NCI-H1436 treated with DMSO at 0.1 percent for 48 hours (cell line): ENCODE results near the gene PALD1.

Experiments
- DNase-seq: peaks from one replicate; lab custom pipeline; 2025; lab: John Stamatoyannopoulos, UW

The PALD1 gene

DNA sequence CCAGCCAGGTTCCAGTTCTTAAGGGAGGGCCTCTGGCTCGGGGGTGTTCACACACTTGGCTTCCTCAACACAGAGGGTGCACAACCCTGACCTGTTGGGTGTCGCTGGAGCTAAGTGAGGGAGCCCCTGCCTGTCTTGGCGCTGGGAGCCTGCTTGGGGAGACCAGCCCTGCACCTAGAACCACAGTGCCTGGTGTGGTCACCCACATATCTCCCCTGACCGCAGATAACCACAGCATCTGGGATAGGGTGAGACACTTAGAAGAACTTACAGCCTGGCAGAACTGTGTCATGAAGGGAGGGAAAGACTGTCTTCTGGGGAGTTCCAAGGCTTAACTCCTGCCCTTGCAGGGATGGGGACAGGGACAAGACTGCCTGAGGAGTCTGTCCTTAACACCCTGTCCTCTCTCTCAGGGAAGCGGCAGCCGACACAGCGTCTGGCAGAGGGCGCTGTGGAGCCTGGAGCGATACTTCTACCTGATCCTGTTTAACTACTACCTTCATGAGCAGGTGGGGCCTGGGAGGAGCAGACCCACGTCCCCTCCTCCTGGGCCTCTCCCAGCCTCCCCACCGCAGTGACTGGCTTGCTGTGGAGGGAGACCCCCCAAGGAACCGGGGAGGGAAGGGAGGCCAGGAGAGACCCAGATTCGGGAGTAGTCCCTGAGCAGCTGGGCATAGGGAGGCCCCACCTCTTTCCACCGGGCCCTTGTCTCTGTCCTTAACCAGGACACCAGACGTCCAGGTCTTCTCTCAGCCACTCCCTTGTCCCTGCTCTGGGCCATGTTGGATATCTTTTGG, 59.0 kb downstream of the PALD1 start:
- DNase-seq: no peak

DNA sequence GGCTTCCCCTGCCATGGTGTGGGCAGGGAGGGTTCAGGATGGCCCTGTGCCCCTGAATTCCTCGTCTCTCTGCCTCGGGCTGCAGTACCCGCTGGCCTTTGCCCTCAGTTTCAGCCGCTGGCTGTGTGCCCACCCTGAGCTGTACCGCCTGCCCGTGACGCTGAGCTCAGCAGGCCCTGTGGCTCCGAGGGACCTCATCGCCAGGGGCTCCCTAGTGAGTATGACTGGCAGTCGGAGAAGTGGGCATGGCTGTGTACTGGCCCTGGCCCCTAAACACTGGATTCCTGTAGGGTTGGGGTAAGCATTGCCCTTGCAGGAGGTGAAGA, 59.6 kb downstream of the PALD1 start:
- DNase-seq: no peak

DNA sequence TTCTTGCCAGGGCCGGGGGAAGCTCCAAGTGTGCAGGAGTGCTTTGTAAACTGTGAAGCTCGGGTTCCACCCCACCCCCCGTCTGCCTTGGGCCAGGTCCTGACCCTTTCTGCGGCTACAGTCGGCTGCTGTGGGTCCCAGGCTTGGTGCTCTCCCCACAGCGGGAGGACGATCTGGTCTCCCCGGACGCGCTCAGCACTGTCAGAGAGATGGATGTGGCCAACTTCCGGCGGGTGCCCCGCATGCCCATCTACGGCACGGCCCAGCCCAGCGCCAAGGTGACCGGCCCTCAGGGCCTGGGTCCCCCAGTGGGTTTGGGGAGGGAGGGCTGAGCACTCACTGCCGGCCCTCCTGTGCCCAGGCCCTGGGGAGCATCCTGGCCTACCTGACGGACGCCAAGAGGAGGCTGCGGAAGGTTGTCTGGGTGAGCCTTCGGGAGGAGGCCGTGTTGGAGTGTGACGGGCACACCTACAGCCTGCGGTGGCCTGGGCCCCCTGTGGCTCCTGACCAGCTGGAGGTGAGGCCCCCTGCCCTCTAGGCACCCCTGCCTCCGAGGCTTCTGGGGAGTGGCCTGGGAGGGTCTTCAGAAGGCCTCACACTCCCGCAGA, 60.3 kb downstream of the PALD1 start:
- no peak for DNase-seq

DNA sequence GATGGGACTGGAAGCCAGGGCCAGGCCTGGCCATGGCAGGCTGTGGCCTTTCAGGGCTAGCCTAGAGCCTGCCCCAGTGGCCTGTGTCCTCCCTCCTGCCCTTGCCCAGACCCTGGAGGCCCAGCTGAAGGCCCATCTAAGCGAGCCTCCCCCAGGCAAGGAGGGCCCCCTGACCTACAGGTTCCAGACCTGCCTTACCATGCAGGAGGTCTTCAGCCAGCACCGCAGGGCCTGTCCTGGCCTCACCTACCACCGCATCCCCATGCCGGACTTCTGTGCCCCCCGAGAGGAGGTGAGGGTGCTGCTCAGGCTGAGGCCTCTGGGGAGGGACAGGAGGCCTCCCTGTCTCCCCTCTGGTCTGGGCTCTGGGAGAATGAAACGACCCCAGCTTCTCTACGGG, 60.9 kb downstream of the PALD1 start:
- no peak for DNase-seq

DNA sequence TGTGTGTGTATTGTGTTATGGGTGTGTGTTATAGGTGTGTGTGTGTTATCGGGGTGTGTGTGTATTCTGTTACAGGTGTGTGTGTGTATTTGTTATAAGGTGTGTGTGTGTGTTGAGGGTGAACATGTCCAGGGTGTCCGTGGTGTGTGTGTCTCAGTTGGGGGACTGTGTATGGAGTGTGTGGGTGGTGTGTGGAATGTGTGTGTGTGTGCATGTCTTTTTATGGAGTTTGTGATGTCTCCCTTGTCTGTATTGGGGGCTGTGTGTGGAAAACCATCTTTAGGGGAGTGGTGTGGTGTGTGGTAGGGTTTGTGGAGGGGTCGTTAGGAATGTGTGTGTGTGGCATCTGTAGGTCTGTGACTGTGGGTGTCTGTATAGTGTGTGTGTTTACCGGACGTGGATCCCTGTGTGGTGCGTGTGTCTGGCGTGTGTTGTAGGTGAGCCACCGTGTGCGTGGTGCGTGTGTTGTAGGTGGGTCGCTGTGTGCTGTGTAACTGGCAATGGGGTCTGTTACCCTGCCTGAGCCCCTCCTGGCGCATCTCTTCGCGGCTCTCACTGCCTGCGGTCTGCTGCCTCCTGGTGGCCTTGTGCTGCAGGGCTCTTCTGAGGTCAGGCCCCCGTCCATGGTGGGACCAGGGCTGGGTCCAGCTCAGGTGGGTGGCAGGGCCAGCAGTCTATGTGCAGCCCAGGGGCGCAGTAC, 61.7 kb downstream of the PALD1 start:
- DNase-seq: no peak

DNA sequence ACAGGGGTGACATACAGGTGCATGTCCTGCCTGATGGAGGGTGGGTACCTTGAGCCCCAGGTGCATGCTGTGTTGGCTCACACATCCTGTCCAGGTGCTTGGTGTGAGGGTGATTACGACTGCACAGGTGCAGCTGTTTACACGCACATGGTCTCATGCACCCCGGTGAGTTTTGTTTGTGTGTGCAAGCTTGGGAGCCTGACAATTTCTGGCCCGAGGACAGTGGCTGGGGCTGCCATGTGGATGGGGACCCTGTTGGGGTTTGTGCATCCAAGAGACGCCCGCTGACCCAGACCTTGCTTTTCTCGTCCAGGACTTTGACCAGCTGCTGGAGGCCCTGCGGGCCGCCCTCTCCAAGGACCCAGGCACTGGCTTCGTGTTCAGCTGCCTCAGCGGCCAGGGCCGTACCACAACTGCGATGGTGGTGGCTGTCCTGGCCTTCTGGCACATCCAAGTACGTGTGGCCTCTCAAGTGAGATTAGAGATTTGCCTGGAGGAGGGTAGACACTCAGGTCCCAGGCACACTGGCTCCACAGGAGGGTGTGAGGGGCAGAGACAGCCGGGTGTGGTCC, 62.3 kb downstream of the PALD1 start:
- no peak for DNase-seq

DNA sequence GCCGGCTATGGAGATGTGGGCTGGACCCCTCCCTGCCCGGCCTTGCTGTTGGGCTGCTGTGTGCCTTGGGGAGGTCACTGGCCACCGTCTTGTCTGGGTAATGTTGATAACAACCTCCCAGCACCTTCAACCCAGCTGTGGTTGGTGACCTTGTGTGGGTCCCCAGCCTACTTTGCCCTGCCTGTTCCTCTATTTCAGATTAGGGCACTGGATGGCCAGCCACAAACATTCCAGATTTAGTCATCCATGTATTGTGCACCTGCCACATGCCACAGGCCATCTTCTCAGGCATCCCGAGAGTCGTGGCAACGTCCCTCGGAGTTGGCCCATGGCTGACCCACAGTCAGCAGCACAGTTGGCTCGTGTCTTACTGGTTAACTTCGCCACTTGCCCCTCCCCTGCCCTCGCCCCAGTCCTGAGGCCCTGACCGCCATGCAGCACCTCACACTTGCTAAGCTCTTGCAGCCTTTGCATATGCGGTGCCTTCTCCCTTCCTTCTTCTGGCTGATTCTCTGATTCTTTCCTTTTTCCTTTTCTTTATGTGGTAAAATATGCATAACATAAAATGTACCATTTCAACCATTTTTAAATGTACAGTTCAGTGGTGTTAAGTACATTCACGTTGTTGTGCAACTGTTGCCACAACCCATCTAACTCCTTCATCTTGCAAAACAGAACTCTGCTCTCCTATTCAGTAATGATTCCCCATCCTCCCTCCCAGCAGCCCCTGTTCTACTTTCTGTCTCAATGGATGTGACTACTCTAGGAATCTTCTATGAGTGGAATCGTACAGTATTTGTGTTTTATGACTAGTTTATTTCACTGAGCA, 63.4 kb downstream of the PALD1 start:
- DNase-seq: no peak

DNA sequence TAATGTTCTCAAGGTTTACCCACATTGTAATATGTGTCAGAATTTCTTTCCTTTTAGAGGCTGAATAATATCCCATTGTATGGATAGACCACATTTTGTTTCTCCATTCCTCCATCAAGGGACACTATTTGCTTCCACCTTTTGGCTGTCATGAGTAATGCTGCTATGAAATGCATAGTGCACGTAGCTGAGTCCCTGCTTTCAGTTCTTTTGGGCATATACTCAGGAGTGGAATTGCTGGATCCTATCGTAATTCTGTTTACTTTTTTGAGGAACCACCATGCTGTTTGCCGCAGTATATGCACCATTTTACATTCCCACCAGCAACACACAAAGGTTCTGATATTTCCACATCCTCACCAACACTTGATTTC, 64.0 kb downstream of the PALD1 start:
- no peak for DNase-seq

DNA sequence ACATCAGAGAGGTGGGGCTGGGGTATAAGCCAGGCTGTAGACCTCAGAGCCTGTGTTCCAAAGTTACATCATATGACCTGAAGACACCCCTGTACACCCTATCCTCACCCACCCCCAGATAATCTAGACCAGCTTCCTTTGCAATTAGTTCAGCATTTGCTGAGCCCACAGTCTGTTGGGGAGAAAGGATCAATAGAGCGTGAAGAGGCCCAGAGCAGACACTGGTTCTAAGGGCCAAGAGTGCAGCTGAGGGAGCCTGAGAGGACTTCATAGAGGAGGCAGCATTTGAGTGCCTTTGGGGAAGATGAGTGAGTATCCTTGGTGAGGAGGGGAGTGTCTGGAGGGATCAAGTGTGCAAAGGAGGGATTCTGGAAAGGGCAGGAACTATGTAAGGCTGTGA, 65.3 kb downstream of the PALD1 start:
- no peak for DNase-seq

DNA sequence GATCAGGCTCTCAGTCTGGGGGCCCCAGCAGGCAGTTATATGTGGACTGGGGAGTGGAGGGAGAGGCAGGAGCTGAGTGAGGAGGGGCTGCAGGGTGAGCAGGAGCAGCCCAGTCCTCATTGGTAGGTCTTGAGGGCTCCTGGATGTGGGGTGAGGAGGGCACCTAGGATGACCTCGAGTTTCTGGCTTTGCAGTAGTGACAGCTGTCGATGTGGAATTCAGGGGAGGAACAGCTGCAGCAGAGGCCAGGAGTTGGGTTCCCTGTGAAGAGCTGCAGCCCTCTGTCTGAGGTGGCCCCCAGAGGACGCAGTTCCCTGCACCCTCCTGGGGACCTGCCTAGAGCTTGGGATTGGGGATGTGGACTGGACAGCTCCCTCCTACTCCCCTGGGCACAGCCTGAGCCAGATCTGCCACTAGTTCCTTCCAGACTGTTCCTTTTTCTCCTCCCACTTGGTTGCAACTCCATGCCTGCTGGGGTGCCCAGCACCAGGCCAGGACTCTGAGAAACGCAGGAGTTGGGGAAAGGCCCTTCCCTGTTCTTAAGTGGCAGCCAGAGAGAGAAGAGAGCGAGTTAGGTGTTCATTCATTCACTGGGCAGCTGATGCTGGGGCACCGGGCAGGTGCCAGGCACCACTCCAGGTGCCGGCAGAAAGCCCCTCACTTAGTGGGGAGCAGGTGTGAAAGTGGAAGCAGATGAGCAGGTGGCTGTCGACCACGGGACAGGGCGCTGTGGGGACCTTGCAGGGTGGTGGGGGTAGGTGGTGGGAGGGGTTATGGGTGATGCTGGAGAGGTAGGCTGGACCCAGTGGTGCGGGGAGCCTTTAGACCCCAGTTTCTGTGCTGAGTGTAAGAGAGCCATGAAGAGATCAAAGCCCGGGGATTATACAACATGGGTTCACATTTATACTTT, 66.1 kb downstream of the PALD1 start:
- DNase-seq: no peak

DNA sequence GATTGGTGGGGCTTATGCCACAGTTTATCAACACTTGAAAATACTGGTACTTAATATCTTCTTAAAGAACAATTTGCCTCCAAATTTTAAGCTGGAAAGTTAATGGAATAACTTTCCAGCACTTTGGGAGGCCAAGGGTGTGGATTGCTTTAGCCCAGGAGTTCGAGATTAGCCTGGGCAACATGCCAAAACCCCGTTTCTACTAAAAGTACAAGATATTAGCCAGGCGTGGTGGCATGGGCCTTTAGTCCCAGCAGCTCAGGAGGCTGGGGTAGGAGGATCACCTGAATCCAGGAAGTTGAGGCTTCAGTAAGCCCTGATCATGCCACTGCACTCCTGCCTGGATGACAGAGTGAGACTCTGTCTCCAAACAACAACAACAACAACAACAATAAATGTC, 68.0 kb downstream of the PALD1 start:
- DNase-seq: no peak

DNA sequence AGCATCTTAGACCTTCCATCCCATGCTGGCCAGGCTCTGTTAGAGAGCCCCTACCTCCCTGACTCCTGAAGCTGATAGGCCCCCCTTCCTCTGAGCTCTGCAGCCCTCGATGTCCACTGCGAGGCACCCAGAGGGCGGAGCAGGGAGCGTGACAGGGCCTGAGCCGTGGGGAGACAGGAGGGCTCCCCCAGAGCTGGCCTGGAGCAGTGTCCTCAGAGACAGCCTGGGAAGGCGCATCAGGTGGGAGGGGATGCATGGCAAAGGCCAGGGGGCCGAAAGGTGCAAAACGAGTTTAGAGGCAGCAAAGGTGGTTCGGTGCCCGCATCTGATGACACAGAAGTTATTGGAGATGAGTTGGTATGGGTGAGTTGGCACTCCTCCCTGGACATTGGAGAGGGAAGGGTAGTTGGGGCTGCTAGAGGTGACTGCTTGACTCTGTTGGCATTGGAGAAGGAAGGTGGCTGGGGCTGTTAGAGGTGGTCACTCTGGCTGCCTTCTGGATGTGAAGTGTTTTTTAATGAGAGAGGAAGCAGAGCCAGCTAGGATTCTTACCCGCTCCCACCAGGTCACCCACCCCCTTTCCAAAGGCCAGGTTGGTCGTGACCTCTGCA, 70.9 kb downstream of the PALD1 start:
- no peak for DNase-seq

DNA sequence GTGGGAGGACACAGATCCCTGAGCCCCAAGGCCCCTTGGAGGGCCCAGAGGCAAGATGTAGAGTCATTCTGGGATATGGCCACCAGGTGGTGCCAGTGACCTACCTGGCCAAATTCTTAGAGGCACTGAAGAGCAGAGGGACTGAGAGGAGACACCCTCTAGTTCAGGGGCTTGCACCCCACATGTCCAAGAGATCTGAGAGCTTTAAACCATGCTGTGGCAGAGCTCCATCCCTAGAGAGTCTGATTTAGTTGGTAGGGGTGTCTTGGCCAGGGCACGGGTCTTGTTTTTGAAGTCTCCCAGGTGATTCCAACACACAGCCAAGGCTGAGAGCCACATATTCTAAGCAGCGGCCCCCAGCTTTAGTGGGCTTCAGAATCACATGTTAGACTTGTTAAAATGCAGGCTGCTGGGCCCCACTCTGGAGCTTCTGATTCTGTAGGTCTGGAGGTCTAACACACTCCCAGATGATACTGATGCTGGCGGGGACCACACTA, 71.4 kb downstream of the PALD1 start:
- peak; percentile 14 for DNase-seq

DNA sequence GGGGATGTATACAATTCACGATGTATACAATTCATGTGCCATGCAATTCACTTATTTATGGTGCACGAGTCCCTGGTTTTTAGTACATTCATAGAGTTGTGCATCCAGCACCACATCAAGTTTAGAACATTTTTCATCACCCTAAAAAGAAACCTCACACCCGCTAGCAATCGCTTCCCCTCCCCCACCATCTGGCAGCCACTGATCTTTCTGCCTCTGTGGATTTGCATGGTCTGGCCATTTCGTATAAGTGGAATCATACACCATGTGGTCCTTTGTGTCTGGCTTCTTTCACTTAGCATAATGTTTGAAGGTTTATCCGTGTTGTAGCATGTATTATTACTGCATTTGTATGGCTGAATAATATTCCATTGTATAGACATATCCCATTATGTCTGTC, 71.9 kb downstream of the PALD1 start:
- DNase-seq: no peak

DNA sequence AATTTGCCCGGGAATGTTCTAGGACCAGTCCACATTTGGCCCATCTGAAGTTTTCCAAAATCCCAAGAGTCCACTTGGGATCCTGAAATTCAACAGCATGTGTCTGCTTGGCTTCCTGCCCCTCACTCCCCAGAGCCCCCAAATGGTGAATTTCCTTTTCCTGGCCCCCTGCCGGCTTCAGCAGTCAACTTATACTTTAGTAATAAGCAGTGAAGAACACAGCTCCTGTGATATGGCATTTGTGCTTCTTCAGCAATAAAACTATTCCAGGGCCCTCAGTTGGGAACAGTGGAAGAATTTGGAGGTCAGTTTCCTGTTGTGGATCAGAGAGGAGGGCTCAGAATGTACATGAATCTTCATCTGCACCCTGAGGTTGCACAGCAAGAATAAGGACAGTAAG, 72.9 kb downstream of the PALD1 start:
- no peak for DNase-seq

DNA sequence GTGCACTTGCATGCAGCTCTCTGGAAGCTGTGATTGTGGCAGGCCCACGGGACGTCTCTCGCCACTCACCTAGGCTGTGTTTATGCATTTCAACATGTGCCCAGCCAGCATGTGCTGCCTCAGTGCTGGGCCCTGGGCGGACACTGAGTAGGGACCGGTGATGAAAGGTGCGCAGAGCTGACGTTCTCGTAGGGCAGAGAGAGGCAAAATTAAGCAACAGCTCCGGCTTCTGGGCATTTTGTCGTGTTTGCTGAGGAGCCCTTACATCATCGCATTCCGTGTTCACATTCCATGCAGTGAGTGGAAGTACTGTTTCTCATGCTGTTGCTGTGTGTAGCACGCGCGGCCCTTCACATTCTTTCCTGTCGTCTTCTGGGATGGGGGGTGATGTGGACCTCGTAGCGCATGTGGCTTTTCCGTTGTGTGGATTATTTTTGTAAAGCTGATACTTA, 73.4 kb downstream of the PALD1 start:
- DNase-seq: no peak

DNA sequence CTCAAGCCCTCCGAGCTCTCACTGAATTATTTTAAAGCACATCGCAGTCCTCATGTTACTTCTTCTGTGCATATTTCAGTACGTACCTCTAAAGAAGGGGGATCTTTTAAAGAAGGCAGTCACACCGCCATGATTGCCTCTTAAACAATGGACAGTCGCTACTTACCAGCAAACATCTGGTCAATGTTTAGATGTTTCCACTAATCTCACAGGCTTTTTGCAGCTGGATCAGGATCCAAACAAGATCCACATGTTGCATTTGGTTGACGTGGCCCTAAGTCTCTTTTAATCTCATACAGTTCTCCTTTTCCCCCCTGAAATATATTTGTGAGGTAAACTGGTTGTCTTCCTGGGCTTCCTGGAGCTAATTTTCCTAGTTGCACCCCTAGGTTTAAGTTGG, 74.0 kb downstream of the PALD1 start:
- no peak for DNase-seq

DNA sequence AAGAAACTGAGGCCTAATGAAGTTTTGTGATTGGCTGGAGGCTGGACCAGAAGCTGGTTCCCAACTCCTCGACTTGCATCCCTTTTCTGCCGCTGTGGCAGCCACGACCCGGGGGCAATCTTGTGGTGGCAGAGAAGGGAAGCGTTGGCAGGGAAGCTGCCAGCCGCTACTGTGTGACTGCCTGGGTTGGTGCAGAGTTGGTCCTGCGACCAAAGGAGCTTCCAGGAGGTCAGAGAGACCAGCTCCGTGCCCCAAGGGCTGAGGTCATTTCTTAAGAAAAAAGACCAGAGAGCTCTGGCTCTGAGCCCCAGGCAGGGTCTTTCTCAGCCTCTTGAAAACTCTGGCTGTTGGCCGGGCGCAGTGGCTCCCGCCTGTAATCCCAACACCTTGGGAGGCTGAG, 76.8 kb downstream of the PALD1 start:
- no peak for DNase-seq

DNA sequence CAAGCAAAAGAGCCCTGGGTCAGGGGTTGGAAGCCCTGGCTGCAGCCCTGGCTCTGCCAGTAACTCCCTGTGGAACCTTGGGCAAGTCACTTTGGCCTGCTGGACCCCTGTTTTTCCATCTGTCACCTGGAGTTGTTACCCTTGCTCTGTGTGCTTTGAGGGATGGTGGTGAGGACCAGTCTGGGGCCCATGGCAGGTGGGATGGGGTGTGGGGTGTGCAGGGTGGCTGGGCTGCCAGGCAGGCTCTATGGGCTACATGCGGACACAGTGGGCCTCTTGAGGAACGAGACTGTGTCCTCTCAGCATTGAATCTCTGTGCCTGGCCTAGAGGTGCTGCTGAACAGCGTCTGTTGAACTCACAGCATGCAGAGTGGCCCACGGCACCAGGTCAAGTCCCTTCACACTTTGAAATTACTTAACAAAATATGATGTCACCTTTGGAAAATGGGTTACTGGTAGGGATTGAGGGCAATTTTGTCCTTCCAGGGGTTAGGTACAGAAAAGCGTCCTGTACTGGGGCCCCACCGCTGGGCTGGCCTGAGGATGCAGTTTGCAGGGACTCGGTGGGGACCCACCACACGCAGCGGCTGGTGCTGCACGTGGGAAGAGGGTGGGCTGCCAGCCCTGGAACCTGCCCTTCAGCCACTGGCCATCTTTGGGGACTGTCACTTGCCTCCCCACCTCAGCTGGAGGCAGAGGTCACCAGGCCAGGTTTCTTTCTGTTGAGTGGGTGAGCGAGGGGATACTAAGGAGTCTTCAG, 78.7 kb downstream of the PALD1 start:
- no peak for DNase-seq

DNA sequence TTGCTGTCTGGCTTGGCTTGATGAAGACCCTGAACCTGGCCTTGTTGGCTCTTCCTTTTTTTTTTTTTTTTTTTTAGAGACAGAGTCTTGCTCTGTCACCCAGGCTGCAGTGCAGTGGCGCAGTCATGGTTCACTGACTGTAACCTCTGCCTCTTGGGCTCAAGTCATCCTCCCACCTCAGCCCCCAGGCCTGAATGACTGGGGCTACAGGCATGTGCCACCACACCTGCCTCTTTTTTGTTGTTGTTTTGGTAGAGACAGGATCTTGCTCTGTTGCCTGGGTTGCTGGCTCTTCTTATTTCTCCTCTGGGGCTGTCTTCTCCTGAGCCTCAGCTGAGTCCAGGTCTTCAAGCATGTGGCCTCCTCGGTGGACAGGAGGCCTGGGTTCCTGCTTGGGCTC, 79.3 kb downstream of the PALD1 start:
- no peak for DNase-seq
